ENCODE measurements around the gene SNHG17.

- no peak for TF ChIP-seq CTCF (IDR thresholded peaks at IDR 0.05)
- TF ChIP-seq POLR2A (IDR thresholded peaks at IDR 0.05) = no peak
Observed at GRCh38 chr20:38387953-38388352, 47.2 kb downstream of the SNHG17 start.

Measured in esophagus squamous epithelium (tissue), 4 donors.